Calu3 (cell line): ENCODE results near the gene FBXO44. TPM values are rescaled to one million over a fixed set of nuclear protein-coding genes. Genes with fewer than 3 reads are reported as not detected.

ENCODE experiments used
- BruUV-seq: library from RNA; stranded (reverse); fragments of 400-500 nt; replicated peaks from 2 replicates; lab custom pipeline; 2021; lab: Mats Ljungman, UMichigan
- CTCF ChIA-PET: fragments of 300-600 bp; sonication (Branson Sonifier 250); formaldehyde crosslinking; loops from one replicate; lab custom pipeline; 2022; ENCODE audit warnings: antibody characterized with exemption; lab: Charles Lee
- DNase-seq: peaks from one replicate; pipeline ENCODE4 v3.0.0; 2022
- H3K27ac Mint-ChIP-seq: one replicate; pipeline ENCODE4 v1.8.0; 2022; ENCODE audit warnings: mixed read lengths; ENCODE audit not compliant: unreplicated experiment
- H3K27me3 Mint-ChIP-seq: one replicate; pipeline ENCODE4 v1.8.0; 2022; ENCODE audit warnings: mixed read lengths; ENCODE audit not compliant: unreplicated experiment
- H3K36me3 Mint-ChIP-seq: one replicate; pipeline ENCODE4 v1.8.0; 2022; ENCODE audit warnings: mild to moderate bottlenecking, moderate library complexity, mixed read lengths; ENCODE audit not compliant: insufficient read depth, unreplicated experiment
- H3K4me1 Mint-ChIP-seq: one replicate; pipeline ENCODE4 v1.8.0; 2022; ENCODE audit warnings: mild to moderate bottlenecking, low read depth, mixed read lengths; ENCODE audit not compliant: unreplicated experiment
- H3K4me3 Mint-ChIP-seq: one replicate; pipeline ENCODE4 v1.8.0; 2022; ENCODE audit warnings: mild to moderate bottlenecking, low read depth, moderate library complexity, mixed read lengths; ENCODE audit not compliant: unreplicated experiment
- H3K9me3 Mint-ChIP-seq: one replicate; pipeline ENCODE4 v1.8.0; 2022; ENCODE audit warnings: low read depth, mixed read lengths; ENCODE audit not compliant: unreplicated experiment
- CTCF ChIP-seq: fragments of 200-600 bp; IDR thresholded peaks from one replicate; pipeline ENCODE4 v1.8.0; 2022; ENCODE audit warnings: antibody characterized with exemption; ENCODE audit not compliant: unreplicated experiment
- intact Hi-C: fragments of 100-400 bp; cut with micrococcal nuclease; formaldehyde crosslinking; loops from one replicate; pipeline ENCODE4 v1.10.0; 2022; ENCODE audit not compliant: unreplicated experiment
- total RNA-seq: library from RNA; stranded (reverse); gene quantifications from 2 replicates; pipeline ENCODE4 v1.2.3, GENCODE V29; 2022

The FBXO44 gene
- total RNA-seq, 1 experiment from 2014 or later, result 9.8 TPM

- peak overlapping the region; percentile 63 for H3K4me3 Mint-ChIP-seq
- peaks cover 8% of the 10 kb centered on the region for H3K36me3 Mint-ChIP-seq
- no peak for DNase-seq
- peaks cover 9% of the 10 kb centered on the region for H3K4me1 Mint-ChIP-seq
- TF ChIP-seq CTCF, result no peak
- peaks cover 28% of the 10 kb centered on the region for H3K27me3 Mint-ChIP-seq
- no TSS peak for BruUV-seq
- CTCF ChIA-PET, result interaction anchor here (0.6 to 2.1 kb wide), 7 partner anchors 13 to 1228 kb away, joined by 3 to 18 read pairs (median 5); partner anchors contain the start of gene FBXO6
- H3K27ac Mint-ChIP-seq, result no peak overlapping the region
- H3K9me3 Mint-ChIP-seq, result no peaks in the 10 kb centered on the region
- intact Hi-C loops, result loop anchor here (5.0 kb wide), 1 partner anchor 68 kb away; no protein-coding TSS in a partner anchor
Measured at GRCh38 chr1:11649624-11650330, 4.9 kb upstream of the FBXO44 start.

GRCh38 chr1:11650331-11650991, 4.2 kb upstream of the FBXO44 start:
- Mint-ChIP-seq H3K4me1 (peaks cover 9% of the 10 kb centered on the region), H3K36me3 (peaks cover 8% of the 10 kb centered on the region), H3K4me3 (peak overlapping the region; percentile 63), H3K27ac (no peak overlapping the region), H3K9me3 (no peaks in the 10 kb centered on the region), H3K27me3 (peaks cover 28% of the 10 kb centered on the region)
- peak; percentile 63 for TF ChIP-seq CTCF
- BruUV-seq, result no TSS peak
- peak; percentile 79 for DNase-seq
- CTCF ChIA-PET, result interaction anchor here (0.6 to 2.1 kb wide), 6 partner anchors 13 to 257 kb away, joined by 3 to 18 read pairs (median 4); partner anchors contain the start of gene FBXO6
- intact Hi-C loops, result loop anchor here (5.0 kb wide), 1 partner anchor 67 kb away; no protein-coding TSS in a partner anchor

- intact Hi-C loops, result loop anchor here (5.0 kb wide), 1 partner anchor 66 kb away; no protein-coding TSS in a partner anchor
- BruUV-seq, result no TSS peak
- Mint-ChIP-seq H3K9me3 (no peaks in the 10 kb centered on the region), H3K27ac (no peak overlapping the region), H3K4me1 (peaks cover 9% of the 10 kb centered on the region), H3K36me3 (peaks cover 8% of the 10 kb centered on the region), H3K27me3 (peaks cover 28% of the 10 kb centered on the region), H3K4me3 (peak overlapping the region; percentile 63)
- no peak for TF ChIP-seq CTCF
- CTCF ChIA-PET, result interaction anchor here (0.9 to 2.1 kb wide), 4 partner anchors 13 to 69 kb away, joined by 4 to 18 read pairs (median 6); partner anchors contain the start of gene FBXO6
- no peak for DNase-seq
Measured at GRCh38 chr1:11651017-11651416, 3.7 kb upstream of the FBXO44 start.

- DNase-seq, result no peak
- peaks cover 9% of the 10 kb centered on the region for H3K4me1 Mint-ChIP-seq
- no peak overlapping the region for H3K27ac Mint-ChIP-seq
- peaks cover 8% of the 10 kb centered on the region for H3K36me3 Mint-ChIP-seq
- CTCF ChIA-PET, result no interaction called here
- no peaks in the 10 kb centered on the region for H3K9me3 Mint-ChIP-seq
- BruUV-seq, result no TSS peak
- H3K4me3 Mint-ChIP-seq, result no peak overlapping the region
- intact Hi-C loops, result loop anchor here (5.0 kb wide), 1 partner anchor 65 kb away; no protein-coding TSS in a partner anchor
- TF ChIP-seq CTCF, result no peak
- peaks cover 28% of the 10 kb centered on the region for H3K27me3 Mint-ChIP-seq
Measured at GRCh38 chr1:11652203-11652780, 2.4 kb upstream of the FBXO44 start.
